NCI-H146 (cell line): Measurements from ENCODE around the gene CLMN.

Experiments used
- DNase-seq: peaks from one replicate; lab custom pipeline; 2025; lab: John Stamatoyannopoulos, UW

Gene CLMN

GRCh38 chr14:95263527-95264231 is 56.0 kb downstream of the CLMN start:
- no peak for DNase-seq

- DNase-seq, result no peak
Observed at GRCh38 chr14:95262511-95262891, 57.2 kb downstream of the CLMN start.

- no peak for DNase-seq
Observed at GRCh38 chr14:95261616-95262510, 57.8 kb downstream of the CLMN start.

- no peak for DNase-seq
Observed at GRCh38 chr14:95260537-95261361, 59.0 kb downstream of the CLMN start.

GRCh38 chr14:95258754-95259593 is 60.7 kb downstream of the CLMN start:
- DNase-seq, result no peak

- DNase-seq, result no peak
Observed at GRCh38 chr14:95258156-95258555, 61.6 kb downstream of the CLMN start.

GRCh38 chr14:95257521-95257920 is 62.2 kb downstream of the CLMN start:
- no peak for DNase-seq

- no peak for DNase-seq
Observed at GRCh38 chr14:95256776-95257060, 63.0 kb downstream of the CLMN start.

GRCh38 chr14:95256002-95256775 is 63.5 kb downstream of the CLMN start:
- DNase-seq, result peak; percentile 29

- DNase-seq, result peak; percentile 41
Observed at GRCh38 chr14:95255487-95255886, 64.2 kb downstream of the CLMN start.

GRCh38 chr14:95255013-95255412 is 64.7 kb downstream of the CLMN start:
- DNase-seq, result peak; percentile 51

GRCh38 chr14:95254288-95254687 is 65.4 kb downstream of the CLMN start:
- DNase-seq, result no peak

GRCh38 chr14:95253039-95253630 is 66.6 kb downstream of the CLMN start:
- DNase-seq, result no peak

GRCh38 chr14:95252219-95252618 is 67.5 kb downstream of the CLMN start:
- DNase-seq, result no peak

- DNase-seq, result no peak
Observed at GRCh38 chr14:95250936-95251335, 68.8 kb downstream of the CLMN start.

GRCh38 chr14:95250140-95250769 is 69.5 kb downstream of the CLMN start:
- DNase-seq, result no peak

GRCh38 chr14:95248432-95248831 is 71.3 kb downstream of the CLMN start:
- no peak for DNase-seq

- DNase-seq, result no peak
Observed at GRCh38 chr14:95246870-95247269, 72.8 kb downstream of the CLMN start.

- no peak for DNase-seq
Observed at GRCh38 chr14:95245334-95245733, 74.4 kb downstream of the CLMN start.

GRCh38 chr14:95244587-95244986 is 75.1 kb downstream of the CLMN start:
- DNase-seq, result no peak
